Upper lobe of left lung (tissue), 4 donors: ENCODE data around the gene RNF130.

Source experiments
- POLR2A ChIP-seq, 4 donors: fragments of 450-650 bp; IDR thresholded peaks; one replicate each; pipeline ENCODE4 v1.5.1; 2016 to 2017; ENCODE audit warnings: antibody characterized with exemption in 4 of 4, mild to moderate bottlenecking in 2 of 4
- TF ChIP-seq, protein P1 (sequence below), 6 experiments: fragments of 450-650 bp in 4 of 6; fragments of 200-600 bp in 2 of 6; sonication (generic) in 2 of 6; IDR thresholded peaks; one replicate each; pipeline ENCODE4 v1.5.1; 2016 to 2019; ENCODE audit warnings: antibody characterized with exemption in 6 of 6

DNA sequence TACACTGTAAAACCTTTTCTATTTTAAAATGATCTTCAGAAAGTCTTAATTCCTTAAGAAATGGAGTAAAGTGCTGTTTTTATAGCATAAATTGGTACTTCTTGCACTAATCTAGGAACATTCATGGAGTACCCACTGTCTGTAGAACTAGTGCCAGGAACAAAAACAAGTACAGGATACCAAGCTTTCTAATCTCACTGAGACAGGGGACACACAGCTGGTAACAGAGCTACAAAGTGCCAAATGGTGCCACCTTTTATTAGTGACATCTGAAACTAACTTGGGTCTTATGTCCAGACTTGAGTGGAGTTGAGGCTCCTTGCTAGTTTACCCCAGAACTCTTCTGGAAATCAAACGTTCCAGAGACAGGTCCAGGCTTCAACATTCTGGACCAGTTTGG, 57.9 kb downstream of the RNF130 start:
- TF ChIP-seq, protein P1, sequence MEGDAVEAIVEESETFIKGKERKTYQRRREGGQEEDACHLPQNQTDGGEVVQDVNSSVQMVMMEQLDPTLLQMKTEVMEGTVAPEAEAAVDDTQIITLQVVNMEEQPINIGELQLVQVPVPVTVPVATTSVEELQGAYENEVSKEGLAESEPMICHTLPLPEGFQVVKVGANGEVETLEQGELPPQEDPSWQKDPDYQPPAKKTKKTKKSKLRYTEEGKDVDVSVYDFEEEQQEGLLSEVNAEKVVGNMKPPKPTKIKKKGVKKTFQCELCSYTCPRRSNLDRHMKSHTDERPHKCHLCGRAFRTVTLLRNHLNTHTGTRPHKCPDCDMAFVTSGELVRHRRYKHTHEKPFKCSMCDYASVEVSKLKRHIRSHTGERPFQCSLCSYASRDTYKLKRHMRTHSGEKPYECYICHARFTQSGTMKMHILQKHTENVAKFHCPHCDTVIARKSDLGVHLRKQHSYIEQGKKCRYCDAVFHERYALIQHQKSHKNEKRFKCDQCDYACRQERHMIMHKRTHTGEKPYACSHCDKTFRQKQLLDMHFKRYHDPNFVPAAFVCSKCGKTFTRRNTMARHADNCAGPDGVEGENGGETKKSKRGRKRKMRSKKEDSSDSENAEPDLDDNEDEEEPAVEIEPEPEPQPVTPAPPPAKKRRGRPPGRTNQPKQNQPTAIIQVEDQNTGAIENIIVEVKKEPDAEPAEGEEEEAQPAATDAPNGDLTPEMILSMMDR (IDR thresholded peaks at IDR 0.05): no peak
- no peak for TF ChIP-seq POLR2A (IDR thresholded peaks at IDR 0.05)
